ENCODE results near the gene TRIM13.

Gene TRIM13

DNA sequence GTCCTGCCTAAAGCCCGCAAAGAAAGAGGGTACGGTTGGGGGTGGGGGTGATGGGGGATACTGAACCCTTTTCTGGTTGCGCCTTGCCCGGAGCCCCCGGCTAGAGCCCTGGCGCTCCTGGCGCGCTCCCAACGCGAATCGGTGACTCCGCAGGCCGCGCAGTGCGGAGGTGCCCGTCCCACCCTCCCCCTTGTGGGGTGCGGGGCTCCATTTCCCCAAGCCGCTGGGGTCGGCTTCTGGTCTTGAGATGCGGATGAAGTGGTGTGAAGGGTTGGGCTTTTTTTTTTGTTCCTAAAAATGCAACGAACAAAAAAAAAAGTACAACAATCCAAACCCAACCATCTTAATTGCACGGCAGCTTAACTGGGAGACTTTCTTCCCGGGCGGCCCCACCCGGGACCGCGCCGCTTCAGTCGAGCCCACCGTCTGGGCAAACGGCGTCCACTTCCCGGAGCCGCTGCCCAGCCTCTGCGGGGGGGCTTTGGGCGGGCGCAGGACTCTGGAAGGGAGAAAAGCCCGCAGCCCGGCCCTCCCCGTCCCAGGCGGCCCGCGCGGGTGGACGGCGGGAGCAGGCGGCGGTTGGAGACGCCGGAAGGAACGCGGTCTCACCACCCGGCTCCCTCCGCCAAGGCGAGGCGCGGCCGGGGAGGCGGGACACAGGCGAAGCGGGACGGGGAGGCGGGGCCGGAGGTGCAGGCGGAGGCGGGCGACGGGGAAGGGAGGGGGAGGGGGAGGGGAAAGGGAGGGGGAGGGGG is 504 bp upstream of the TRIM13 start:
- DNase-seq (ENCODE audit: low read depth), result peak; percentile 91

- DNase-seq (ENCODE audit: low read depth), result no peak
Measured at GRCh38 chr13:49997955-49998354, 1.1 kb downstream of the TRIM13 start.

GRCh38 chr13:49998714-49999624 is 2.1 kb downstream of the TRIM13 start:
- DNase-seq (ENCODE audit: low read depth), result no peak

GRCh38 chr13:50001287-50001686 is 4.4 kb downstream of the TRIM13 start:
- no peak for DNase-seq (ENCODE audit: low read depth)

- DNase-seq (ENCODE audit: low read depth), result peak; percentile 40
Measured at GRCh38 chr13:50006426-50007135, 9.7 kb downstream of the TRIM13 start.

DNA sequence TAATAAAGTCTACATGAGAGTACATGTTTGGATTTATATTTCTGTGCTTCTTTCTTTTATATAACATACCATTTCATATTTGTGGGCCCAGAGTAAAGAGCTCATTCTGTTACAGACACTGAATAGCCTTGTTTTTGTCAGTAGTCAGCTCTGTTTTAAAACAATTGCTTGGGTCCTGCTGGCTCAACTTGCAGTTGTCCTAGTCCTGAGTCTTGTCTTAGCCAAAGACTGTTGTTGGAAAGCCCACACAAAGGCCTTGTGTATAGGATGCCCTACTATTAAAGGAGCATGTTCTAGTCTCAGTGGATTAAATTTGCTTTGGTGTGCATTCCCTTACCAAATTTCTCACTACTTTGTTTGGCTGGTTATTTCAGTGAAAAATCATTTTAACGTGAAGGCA is 14.6 kb downstream of the TRIM13 start:
- DNase-seq (ENCODE audit: low read depth), result no peak

DNA sequence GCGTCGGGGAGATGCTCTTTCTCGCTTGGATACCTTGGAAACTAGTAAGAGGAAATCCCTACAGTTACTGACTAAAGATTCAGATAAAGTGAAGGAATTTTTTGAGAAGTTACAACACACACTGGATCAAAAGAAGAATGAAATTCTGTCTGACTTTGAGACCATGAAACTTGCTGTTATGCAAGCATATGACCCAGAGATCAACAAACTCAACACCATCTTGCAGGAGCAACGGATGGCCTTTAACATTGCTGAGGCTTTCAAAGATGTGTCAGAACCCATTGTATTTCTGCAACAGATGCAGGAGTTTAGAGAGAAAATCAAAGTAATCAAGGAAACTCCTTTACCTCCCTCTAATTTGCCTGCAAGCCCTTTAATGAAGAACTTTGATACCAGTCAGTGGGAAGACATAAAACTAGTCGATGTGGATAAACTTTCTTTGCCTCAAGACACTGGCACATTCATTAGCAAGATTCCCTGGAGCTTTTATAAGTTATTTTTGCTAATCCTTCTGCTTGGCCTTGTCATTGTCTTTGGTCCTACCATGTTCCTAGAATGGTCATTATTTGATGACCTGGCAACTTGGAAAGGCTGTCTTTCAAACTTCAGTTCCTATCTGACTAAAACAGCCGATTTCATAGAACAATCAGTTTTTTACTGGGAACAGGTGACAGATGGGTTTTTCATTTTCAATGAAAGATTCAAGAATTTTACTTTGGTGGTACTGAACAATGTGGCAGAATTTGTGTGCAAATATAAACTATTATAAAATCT is 15.7 kb downstream of the TRIM13 start:
- DNase-seq (ENCODE audit: low read depth), result peak; percentile 89

- DNase-seq (ENCODE audit: low read depth), result no peak
Measured at GRCh38 chr13:50014386-50014785, 17.5 kb downstream of the TRIM13 start.

GRCh38 chr13:50015258-50015657 is 18.4 kb downstream of the TRIM13 start, which contains the start of gene KCNRG:
Gene KCNRG (plus strand): TSS chr13:50015444. CDS start chr13:50015494, 50 bp downstream.
- DNase-seq (ENCODE audit: low read depth), result no peak

DNA sequence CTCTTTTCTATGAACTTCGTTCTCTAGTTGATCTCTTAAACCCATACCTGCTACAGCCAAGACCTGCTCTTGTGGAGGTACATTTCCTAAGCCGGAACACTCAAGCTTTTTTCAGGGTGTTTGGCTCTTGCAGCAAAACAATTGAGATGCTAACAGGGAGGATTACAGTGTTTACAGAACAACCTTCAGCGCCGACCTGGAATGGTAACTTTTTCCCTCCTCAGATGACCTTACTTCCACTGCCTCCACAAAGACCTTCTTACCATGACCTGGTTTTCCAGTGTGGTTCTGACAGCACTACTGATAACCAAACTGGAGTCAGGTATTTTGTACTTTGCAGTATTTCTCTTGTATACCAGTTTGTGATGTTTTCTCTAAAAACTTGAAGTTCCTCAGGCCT is 18.9 kb downstream of the TRIM13 start:
- DNase-seq (ENCODE audit: low read depth), result no peak

DNA sequence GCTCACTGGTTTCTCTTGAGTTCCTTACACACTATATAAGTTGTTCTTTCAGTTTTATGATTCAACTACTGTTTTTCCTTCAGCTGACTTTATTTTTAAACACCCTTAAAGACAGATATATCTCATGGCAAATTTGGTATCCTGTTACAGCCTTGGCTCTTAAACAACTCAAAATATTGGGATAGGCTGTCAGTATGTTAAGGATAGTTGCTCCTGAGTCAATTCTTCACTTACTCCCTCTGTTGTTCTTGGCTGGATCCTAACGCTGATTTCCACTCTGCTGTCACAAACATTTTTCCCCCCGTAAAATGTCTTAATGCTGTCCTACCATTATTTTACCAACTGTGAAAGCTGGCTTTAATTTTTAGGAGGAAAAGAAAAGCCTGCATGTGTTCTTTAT is 19.6 kb downstream of the TRIM13 start:
- no peak for DNase-seq (ENCODE audit: low read depth)

DNA sequence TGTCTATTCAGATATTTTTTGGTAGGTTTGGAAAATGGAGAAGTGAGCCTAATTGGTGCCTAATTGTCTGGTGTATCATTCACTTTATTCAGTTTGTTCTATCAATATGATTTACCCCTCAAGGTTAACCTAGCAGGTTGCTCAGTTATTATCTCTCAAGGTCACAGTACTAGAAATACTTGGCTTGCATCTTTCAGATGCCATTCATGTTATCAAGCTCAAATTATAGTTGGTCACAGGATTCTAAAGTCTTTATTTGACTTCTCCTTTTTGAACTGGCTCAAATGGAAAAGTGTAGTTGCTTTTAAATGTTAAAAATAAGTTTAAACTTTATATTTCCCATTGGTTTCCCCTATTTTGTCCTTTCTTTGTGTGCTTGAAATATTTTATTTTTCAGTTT is 21.0 kb downstream of the TRIM13 start:
- DNase-seq (ENCODE audit: low read depth), result no peak

- DNase-seq (ENCODE audit: low read depth), result no peak
Measured at GRCh38 chr13:50025436-50025835, 28.6 kb downstream of the TRIM13 start.

- no peak for DNase-seq (ENCODE audit: low read depth)
Measured at GRCh38 chr13:50026788-50027473, 30.1 kb downstream of the TRIM13 start.

DNA sequence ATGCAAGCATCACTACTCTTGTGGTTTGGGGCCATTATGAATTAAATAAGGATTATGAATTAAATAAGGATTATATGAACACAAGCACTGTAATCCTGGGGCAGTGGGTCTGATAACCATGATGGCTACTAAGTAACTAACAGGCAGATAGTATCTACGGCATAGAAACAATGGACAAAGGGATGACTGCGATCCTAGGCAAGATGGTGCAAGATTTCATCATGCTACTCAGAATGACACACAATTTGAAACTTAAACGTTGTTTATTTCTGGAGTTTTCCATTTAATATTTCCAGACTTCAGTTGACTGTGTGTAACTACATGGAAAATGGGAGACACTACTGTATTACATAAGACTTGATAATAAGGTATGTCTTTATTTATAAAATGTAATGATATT is 33.5 kb downstream of the TRIM13 start:
- no peak for DNase-seq (ENCODE audit: low read depth)

- DNase-seq (ENCODE audit: low read depth), result peak; percentile 66
Measured at GRCh38 chr13:50033725-50034124, 36.9 kb downstream of the TRIM13 start.

GRCh38 chr13:50037788-50038187 is 40.9 kb downstream of the TRIM13 start:
- no peak for DNase-seq (ENCODE audit: low read depth)

GRCh38 chr13:50038266-50038665 is 41.4 kb downstream of the TRIM13 start:
- no peak for DNase-seq (ENCODE audit: low read depth)

DNA sequence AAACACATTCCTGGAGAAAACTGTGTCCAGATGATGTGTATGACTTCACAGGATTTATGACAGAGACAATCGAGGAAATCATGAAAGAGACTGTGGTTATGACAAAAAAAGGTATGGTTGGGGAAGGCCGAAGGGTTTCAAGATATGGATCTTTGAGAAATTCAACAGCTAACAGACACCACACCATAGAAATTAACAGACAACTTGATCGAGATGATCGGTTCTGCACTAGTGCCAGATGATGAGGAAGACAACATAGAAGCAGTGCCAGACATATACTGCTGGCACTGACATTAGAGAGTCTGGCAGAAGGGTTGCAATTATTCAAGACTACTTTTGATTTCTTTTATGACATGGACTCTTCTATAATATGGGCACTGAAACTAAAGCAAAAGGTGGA is 55.6 kb downstream of the TRIM13 start:
- no peak for DNase-seq (ENCODE audit: low read depth)

GRCh38 chr13:50053844-50054243 is 57.0 kb downstream of the TRIM13 start:
- DNase-seq (ENCODE audit: low read depth), result no peak

- DNase-seq (ENCODE audit: low read depth), result peak; percentile 11
Measured at GRCh38 chr13:50055454-50055853, 58.6 kb downstream of the TRIM13 start.
